AG10803 (cell line): ENCODE measurements around the gene UNKL.

Experiments
- DNase-seq: peaks from one replicate; pipeline ENCODE4 v3.0.0; 2010; ENCODE audit warnings: low read depth
- H3K4me3 ChIP-seq: 2 replicates; pipeline ENCODE4 v1.5.1; 2011; ENCODE audit warnings: mild to moderate bottlenecking, low read length, control low read depth
- TF ChIP-seq, protein P1 (sequence below): conservative IDR thresholded peaks from 2 replicates; pipeline ENCODE4 v1.5.1; 2011; ENCODE audit warnings: mild to moderate bottlenecking, low read length, control low read depth, inconsistent platforms

UNKL gene

DNA sequence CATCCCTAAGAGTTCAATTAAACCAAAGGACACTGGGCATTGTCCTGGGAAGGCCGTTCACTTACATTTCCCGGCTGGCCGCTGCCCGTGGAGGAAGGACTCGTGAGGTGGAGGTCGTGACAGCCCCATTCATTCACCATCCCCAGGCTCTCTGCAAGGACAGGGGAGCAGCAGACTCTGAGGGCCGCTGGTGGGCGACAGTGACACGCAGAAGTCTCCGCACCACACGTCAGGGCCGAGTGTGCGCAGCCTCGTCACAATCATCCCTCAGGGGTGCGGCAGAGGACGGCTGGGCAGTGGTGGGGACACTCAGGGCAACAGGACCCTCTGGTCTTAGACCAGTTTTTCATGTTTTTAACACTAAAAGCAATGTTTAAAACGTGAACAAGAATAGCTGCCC, 21.7 kb downstream of the UNKL start:
- no peak overlapping the region for H3K4me3 ChIP-seq
- TF ChIP-seq, protein P1, sequence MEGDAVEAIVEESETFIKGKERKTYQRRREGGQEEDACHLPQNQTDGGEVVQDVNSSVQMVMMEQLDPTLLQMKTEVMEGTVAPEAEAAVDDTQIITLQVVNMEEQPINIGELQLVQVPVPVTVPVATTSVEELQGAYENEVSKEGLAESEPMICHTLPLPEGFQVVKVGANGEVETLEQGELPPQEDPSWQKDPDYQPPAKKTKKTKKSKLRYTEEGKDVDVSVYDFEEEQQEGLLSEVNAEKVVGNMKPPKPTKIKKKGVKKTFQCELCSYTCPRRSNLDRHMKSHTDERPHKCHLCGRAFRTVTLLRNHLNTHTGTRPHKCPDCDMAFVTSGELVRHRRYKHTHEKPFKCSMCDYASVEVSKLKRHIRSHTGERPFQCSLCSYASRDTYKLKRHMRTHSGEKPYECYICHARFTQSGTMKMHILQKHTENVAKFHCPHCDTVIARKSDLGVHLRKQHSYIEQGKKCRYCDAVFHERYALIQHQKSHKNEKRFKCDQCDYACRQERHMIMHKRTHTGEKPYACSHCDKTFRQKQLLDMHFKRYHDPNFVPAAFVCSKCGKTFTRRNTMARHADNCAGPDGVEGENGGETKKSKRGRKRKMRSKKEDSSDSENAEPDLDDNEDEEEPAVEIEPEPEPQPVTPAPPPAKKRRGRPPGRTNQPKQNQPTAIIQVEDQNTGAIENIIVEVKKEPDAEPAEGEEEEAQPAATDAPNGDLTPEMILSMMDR, result no peak
- DNase-seq, result no peak

DNA sequence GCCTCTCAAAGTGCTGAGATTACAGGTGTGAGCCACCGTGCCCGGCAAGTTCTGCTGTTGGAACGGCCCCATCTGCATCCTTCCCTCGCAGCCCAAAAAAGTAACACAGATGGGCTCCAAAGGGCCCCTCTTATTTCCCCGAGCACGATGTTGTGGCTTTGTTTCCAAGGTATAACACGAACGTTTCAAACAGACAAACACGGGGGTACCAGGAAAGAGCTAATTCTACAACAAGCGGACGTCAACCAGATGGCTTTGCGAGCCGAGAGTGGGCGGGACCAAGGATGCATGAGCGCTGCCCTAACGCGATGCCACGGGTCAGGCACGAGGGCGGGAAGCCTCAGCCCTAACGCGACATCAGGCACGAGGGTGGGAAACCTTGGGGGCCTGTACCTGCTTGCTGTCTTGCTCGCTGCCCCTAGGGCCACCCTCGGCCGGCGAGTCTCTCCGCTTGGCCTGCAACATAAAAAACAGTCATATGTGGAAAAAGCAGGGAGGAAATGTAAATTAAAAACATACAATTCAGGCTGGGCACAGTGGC, 24.2 kb downstream of the UNKL start:
- no peak for DNase-seq
- TF ChIP-seq, protein P1, result no peak
- H3K4me3 ChIP-seq, result no peak overlapping the region

DNA sequence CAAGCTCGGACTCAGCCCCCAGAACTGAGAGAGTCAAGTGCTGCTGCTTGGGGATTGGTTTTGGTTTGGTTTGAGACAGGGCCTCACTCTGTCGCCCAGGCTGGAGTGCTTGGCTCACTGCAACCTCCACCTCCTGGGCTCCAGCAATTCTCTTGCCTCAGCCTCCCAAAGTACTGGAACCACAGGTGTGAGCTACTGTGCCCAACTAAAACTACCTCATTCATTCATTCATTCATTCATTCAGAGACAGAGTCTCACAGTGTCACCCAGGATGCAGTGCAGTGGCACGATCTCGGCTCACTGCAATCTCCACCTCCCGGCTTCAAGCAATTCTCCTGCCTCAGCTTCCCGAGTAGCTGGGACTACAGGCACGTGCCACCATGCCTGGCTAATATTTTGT, 24.7 kb downstream of the UNKL start:
- no peak overlapping the region for H3K4me3 ChIP-seq
- TF ChIP-seq, protein P1, result no peak
- no peak for DNase-seq

DNA sequence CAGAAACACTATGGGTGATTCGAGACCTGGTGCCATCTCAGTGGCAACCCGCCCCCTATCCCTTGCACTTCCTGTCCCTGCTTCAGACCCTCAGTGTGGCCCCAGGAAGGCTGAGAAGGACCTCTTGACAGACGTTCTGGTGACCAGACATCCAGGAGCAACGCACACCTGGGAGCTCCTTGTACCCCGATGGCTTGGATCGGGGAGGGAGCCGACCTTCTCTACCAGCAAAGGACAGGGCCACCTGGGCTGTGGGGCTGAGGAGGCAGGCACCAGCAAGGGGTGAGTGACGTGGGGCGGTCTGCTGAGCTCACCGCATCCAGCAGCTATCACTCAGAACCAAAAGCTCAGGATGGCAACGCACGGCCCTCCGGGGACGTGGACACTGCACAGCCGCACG, 27.2 kb downstream of the UNKL start:
- no peak for DNase-seq
- TF ChIP-seq, protein P1, result no peak

DNA sequence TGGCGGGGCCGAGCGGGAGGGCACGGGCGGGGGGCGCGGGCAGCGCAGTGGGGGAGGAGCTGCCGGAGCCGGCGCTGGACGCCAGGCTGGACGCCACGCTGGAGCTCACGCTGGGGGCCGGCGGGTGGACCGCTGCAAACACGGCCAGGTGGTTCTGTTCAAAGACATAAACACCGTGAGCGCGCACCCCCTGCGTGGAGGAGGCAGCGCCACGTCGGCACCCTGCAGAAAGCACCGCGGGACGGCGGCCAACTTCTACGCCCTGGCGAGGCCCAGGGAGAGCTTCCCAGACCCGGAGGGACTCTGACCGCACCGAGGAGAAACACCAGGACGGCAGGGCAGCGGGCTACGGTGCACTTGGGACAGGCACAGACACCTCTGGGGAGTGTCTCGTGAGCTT, 29.3 kb downstream of the UNKL start:
- H3K4me3 ChIP-seq, result no peak overlapping the region
- TF ChIP-seq, protein P1, result no peak
- no peak for DNase-seq

More for the DNA sequence above, 27.2 kb downstream of the UNKL start:
- H3K4me3 ChIP-seq, result no peak overlapping the region

DNA sequence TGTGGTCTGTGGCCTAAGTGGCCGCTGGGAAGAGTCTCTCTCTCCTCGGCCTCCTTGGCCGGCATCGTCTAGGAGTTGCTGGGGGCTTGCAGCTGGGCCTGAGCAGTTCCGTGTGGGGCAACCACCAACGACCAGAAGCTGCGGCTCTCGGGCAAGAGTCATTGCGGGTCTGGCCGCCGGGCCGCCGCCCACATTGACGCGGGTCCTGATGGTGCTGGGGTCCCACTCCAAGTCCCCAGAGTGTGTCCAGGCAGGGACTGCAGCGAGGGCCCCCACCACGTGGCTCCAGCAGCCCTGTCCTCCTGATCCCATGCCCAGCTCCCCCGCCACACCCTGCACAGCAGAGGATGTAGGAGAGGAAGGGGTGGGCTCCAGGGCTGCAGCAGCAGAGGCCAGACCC, 30.9 kb downstream of the UNKL start:
- H3K4me3 ChIP-seq, result no peak overlapping the region
- TF ChIP-seq, protein P1, result no peak
- DNase-seq, result no peak

DNA sequence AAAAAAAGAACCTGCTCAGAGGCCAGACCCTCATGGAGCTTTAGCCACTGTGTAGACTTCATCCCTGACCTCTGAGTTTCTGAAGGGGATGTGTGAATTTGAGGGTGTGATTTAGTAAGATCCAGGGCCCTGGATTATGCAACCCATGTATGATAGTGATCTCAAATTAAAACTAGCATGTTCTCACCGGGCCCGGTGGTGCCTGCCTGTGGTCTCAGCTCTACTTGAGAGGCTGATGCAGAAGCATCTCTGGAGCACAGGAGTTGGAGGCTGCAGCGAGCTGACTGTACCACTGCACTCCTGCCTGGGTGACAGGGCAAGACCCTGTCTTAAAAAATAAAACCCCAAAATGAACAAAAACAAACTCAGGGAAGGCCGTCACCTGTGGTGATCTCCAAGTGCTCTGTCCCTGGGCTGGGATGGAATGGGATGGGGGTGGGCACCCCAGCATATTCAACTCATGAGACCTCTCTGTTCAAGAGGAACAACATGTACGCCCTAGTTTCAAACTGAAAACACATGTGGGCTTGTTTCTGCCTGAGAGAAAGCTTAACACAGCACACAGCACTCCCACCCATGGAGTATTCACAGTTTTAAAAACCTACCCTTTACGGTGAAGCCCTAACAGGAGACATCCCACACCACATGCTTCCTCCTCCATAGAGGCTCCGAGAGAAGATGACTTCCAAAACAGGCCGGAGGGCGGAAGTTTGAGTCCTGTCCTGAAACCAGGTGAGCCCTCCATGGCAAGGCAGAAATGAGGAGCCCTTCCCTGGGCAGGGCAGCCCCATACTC, 32.7 kb downstream of the UNKL start:
- TF ChIP-seq, protein P1, result no peak
- H3K4me3 ChIP-seq, result no peak overlapping the region
- DNase-seq, result no peak
